NCI-H2196 (cell line): Measurements from ENCODE around the gene PDE4D.
A peak's percentile ranks its signal among the peaks of the same experiment; 100 is the strongest.

ENCODE experiments used
- DNase-seq: peaks from one replicate; lab custom pipeline; 2025; ENCODE audit not compliant: unreplicated experiment; lab: John Stamatoyannopoulos, UW

PDE4D gene

GRCh38 chr5:59037453-59037852 is 856.1 kb downstream of the PDE4D start:
- DNase-seq = no peak

GRCh38 chr5:59037041-59037440 is 856.5 kb downstream of the PDE4D start:
- no peak for DNase-seq

GRCh38 chr5:59036274-59036961 is 857.1 kb downstream of the PDE4D start:
- DNase-seq = peak; percentile 14

GRCh38 chr5:59035681-59036080 is 857.8 kb downstream of the PDE4D start:
- DNase-seq = no peak

- peak; percentile 17 for DNase-seq
These were observed 858.9 kb downstream of the PDE4D start for GRCh38 chr5:59034498-59035186.

GRCh38 chr5:59027145-59027907 is 866.2 kb downstream of the PDE4D start:
- DNase-seq = no peak

- DNase-seq = no peak
These were observed 867.8 kb downstream of the PDE4D start for GRCh38 chr5:59025734-59026133.

- peak; percentile 55 for DNase-seq
These were observed 871.5 kb downstream of the PDE4D start for GRCh38 chr5:59021837-59022514.

GRCh38 chr5:59021286-59021673 is 872.2 kb downstream of the PDE4D start:
- peak; percentile 11 for DNase-seq

GRCh38 chr5:59020611-59021285 is 872.8 kb downstream of the PDE4D start:
- DNase-seq = no peak

GRCh38 chr5:59019078-59019477 is 874.4 kb downstream of the PDE4D start:
- no peak for DNase-seq

- no peak for DNase-seq
These were observed 876.6 kb downstream of the PDE4D start for GRCh38 chr5:59016925-59017324.

GRCh38 chr5:59008816-59009473 is 884.6 kb downstream of the PDE4D start:
- DNase-seq = no peak

- peak; percentile 1 for DNase-seq
These were observed 886.0 kb downstream of the PDE4D start for GRCh38 chr5:59007460-59008063.

- no peak for DNase-seq
These were observed 887.4 kb downstream of the PDE4D start for GRCh38 chr5:59005934-59006701.

- no peak for DNase-seq
These were observed 889.9 kb downstream of the PDE4D start for GRCh38 chr5:59003641-59004040.

- DNase-seq = no peak
These were observed 890.4 kb downstream of the PDE4D start for GRCh38 chr5:59003124-59003523.

- no peak for DNase-seq
These were observed 891.2 kb downstream of the PDE4D start for GRCh38 chr5:59002162-59002825.

GRCh38 chr5:59001716-59002115 is 891.8 kb downstream of the PDE4D start:
- no peak for DNase-seq
